LHCN-M2 (cell line): ENCODE data around the gene TMEM237. TPM values are rescaled to one million over a fixed set of nuclear protein-coding genes. Genes with fewer than 3 reads are reported as not detected.
"Not testable (repeated sequence)": the region's sequence is repeated elsewhere in the genome, so short reads cannot be mapped to it uniquely, and the experiment has no call there.

Experiments used
- DNase-seq: peaks from one replicate; pipeline ENCODE4 v3.0.0-alpha.2; 2012; ENCODE audit warnings: low read depth
- polyA plus RNA-seq: library from polyadenylated mRNA; unstranded; fragments of >200 nt; gene quantifications from one replicate; pipeline ENCODE4 v1.2.1, GENCODE V29; 2012; ENCODE audit warnings: missing spikeins
- total RNA-seq: library from RNA; depleted of rRNA; stranded (reverse); fragments of >200 nt; gene quantifications from 2 replicates; pipeline ENCODE4 v1.2.3, GENCODE V29; 2014; rRNA removed

Gene TMEM237
- 92.9 and 102 TPM in 2 replicates for total RNA-seq
- 25.3 TPM for polyA plus RNA-seq

GRCh38 chr2:201643216-201643890, at the start of gene TMEM237:
TMEM237 (minus strand) TSS chr2:201643503; CDS start chr2:201643400, 103 bp downstream.
- peak; percentile 55 for DNase-seq

DNA sequence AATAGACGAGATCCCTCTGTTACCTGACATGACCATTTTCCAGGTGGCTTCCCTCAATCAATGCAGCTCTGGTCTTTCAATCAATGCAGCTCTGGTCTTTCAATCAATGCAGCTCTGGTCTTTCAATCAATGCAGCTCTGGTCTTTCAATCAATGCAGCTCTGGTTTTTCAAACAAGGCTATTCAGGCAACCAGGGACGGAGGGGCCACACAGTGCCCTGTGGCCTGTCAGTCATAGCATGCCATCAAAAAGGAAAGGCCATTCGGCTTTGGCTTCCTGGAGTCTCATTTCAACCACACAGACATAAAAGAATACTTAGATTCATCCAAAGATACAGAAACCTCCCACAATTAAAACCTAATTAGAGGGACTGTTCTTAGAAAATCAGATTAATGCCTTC, 41.9 kb upstream of the TMEM237 start:
- DNase-seq = no peak

DNA sequence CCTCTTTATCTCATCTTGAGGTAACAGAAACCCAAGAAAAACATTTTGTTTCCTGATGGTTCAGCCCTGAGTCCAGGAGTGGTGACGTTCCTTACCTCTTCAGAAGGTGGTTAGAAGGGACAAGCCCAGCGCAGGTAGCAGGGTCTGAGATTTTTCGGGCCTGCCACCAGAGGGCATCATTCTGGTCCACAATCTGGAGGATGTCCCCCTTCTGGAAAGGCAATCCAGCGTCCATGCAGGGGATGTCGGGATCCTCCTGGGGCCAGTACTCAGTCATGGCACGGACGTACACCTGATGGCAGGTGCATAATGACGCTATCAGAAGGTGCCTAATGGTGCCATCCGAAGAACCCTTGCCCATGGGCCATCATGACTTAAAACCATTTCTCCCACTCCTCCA, 37.4 kb upstream of the TMEM237 start:
- DNase-seq = no peak

- no peak for DNase-seq
These were observed 35.1 kb upstream of the TMEM237 start for GRCh38 chr2:201678401-201678800.

DNA sequence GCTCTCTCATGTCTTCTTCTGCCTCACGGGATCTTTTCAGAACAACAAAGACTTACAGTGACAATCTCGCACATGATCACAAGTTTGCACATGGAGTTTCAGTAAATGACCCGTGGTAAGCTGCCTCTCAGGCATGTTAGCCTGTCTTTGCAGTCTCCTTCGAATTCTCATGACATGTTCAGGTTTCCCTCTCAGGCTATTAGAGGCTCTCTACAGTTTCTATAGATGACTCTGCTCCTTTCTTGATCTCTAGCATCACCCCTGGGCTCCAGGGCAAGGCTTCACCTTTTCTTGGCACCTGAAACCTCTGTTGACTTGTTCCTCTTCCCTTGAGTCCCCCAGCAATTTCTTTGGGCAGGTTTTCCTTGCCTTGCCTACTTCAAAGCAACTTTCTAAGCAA, 32.2 kb upstream of the TMEM237 start:
- no peak for DNase-seq

DNA sequence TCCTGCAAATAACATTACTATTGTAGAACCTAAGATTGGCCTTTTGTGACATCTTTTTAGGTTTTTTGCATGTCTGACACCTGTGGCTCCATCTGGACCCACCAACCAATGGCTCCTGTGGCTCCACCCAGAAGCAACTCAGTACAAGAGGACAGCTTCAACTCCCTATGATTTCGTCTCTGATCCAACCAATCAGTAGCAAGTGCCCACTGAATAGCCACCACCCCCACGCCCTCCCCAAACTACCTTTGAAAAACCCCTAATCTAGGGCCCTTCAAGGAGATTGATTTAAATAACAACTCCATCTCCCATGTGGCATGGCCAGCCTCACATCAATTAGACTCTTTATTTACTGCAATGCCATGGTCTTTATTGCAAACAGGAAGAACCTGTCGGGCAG, 31.5 kb upstream of the TMEM237 start:
- no peak for DNase-seq

- DNase-seq = no peak
These were observed 31.0 kb upstream of the TMEM237 start for GRCh38 chr2:201674298-201674697.

GRCh38 chr2:201673546-201673945, 30.2 kb upstream of the TMEM237 start:
- DNase-seq = no peak

DNA sequence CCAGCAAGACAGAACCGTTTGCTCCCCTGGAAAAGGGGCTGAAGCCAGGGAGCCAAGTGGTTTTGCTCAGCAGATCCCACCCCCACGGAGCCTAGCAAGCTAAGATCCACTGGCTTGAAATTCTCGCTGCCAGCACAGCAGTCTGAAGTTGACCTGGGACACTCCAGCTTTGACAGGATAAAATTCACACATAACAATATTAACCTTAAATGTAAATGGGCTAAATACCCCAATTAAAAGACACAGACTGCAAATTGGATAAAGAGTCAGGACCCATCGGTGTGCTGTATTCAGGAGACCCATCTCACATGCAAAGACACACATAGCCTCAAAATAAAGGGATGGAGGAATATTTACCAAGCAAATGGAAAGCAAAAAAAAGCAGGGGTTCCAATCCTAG, 27.9 kb upstream of the TMEM237 start:
- DNase-seq = not testable (repeated sequence)

DNA sequence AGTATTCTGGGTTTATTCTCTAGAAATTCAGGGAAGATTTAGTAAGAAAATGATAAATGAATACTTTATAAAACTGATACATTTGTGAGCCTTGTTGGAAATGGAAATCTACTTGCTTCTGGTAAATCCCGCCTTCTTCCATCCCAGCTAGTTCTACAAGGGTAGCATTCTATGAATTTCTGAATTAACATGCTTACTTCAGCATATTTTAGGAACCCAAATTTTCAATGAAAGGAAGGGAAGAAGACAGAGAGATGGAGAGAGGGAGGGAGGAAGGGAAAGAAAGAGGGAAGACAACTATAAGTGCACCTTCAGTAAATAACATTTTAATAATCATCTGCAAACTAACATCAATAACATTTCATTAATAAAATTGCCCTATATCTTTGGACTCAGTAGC, 26.6 kb upstream of the TMEM237 start:
- DNase-seq = no peak

- DNase-seq = no peak
These were observed 25.2 kb upstream of the TMEM237 start for GRCh38 chr2:201668402-201668910.

DNA sequence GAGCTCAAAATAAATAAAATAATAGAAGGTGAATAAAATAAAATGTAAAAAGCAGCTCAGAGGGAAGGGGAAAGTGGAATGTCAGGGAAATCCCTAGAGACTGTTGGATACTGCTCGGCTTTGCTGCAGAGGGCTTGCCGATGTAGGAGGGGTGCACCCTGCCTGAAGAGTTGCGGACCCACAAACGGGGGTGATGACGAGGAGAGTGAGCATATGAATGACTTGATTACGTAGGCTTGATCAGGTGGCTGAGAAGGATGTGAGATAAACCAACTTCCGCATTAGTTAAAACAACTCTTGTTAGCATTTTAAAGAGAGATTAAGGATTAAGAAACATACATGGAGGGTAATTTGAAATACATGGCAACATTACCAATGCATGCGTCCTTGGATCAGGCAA, 21.0 kb upstream of the TMEM237 start:
- DNase-seq = no peak

- no peak for DNase-seq
These were observed 18.1 kb upstream of the TMEM237 start for GRCh38 chr2:201661366-201661765.

- no peak for DNase-seq
These were observed 17.1 kb upstream of the TMEM237 start for GRCh38 chr2:201660293-201660895.

DNA sequence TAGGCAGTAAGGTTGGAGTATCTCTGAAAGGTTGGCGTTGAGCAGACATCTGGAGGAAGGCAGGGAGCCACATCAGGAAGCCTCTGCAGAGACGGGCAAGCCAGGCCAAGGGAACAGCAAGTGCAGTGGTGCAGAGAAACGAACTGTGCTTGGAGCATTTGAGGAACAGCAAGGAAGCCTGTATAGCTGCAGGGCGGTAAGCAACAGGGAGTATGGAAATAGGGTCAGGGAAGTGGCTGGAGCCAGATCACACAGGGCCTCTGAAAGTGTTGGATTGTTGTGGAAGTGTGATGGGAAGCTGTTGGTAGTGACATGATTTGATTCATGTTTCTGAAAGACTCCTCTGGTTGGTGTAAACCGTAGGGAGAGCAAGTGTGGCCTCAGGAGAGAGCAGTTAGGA, 13.4 kb upstream of the TMEM237 start:
- DNase-seq = no peak

DNA sequence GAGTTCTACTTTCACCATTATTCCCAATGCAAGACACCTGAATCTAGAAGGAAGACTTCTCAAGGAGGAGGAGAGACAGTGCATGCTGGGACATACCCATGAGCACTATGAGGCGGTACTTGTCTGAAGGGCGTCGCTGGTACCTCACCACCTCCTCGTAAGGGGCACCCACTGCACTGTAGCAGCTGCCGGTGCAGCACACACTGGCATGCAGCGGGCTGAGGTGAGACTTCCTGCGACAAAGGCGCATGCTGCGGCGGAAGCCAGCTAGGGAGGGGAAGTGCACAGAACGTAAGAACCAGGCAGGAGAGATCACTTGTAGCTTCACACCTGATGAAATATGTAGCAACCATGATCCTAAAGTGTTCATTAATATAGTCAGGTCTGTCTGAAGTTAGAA, 12.8 kb upstream of the TMEM237 start:
- no peak for DNase-seq

DNA sequence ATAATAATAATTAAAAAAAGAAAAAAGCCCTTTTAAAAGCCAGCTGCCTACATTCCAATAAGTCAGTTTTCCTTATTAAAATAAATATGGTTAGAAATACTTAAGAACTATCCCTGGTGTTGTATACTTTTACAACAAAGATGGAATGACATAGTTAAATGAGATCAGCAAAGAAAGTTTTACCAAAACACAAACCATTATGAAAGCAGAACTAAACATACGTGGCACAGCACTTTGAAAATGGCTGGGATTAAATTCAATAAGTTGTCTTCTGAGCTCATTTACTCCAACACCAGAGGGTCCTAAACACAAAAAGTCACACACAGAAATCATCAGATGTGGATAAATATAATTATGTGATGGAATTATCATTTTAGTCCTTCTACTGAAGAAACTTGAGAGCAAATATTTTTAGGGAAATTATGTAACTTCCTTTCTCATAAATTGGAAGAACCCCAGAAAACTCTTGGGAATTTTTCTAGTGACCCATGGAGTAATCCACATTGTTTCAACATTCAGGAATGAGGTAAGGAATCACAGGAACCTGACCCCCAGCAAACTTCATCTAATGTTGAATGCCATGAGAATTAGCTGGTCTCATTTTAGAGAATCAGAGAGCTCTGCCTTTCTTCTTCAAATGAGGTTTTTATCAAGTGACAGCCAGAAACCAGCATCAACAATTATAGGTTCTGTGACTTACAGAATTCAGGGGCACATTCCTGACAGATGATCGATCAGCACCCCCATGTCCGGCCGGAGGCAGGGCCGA, 11.5 kb upstream of the TMEM237 start:
- DNase-seq = peak; percentile 65

DNA sequence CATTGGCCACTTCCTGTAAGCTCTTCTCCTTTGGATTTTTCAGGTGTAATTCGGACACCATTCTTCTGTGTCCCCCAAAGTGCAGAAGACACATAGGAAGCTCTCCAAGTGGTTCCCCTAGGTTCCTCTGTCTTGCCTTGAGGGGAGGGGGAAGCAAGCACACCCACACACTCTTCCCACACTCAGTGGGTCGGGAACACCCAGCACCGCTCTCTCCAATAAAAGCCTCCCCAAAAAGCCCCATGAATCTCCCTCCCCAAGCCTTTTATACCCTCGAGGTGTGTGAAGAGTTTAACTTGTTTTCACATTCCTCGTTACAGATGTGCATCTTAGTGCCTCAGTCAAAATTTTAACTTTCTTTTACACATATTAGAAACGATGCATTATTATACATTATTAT, 9.9 kb upstream of the TMEM237 start:
- no peak for DNase-seq

GRCh38 chr2:201649442-201649841, 6.1 kb upstream of the TMEM237 start:
- no peak for DNase-seq

- DNase-seq = no peak
These were observed 4.1 kb upstream of the TMEM237 start for GRCh38 chr2:201647431-201647830.

DNA sequence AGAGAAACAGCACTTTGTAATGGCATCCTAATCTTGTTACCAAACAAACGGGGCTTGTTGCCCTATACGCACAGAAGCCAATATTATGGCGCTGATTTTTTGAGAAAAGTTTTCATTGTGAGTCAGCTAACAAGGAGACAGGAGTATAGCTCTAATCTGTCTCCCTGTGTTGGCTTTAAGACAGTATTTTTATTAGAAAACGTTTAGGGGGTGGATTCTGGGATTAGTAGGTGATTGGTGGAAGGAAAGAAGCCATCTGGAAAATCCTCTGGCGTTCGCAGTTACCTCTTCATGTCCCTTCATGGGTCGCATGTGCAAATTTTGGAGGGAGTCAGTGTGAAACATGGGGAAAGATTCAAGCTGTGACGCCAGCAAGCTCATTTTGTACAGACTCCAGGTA, 698 bp upstream of the TMEM237 start:
- peak; percentile 36 for DNase-seq

- DNase-seq = peak; percentile 76
These were observed 606 bp downstream of the TMEM237 start for GRCh38 chr2:201642579-201643215.
